Measurements from ENCODE around the gene ZNF398.
"Not testable (repeated sequence)": the region's sequence is repeated elsewhere in the genome, so short reads cannot be mapped to it uniquely, and the experiment has no call there.

ZNF398 gene

DNA sequence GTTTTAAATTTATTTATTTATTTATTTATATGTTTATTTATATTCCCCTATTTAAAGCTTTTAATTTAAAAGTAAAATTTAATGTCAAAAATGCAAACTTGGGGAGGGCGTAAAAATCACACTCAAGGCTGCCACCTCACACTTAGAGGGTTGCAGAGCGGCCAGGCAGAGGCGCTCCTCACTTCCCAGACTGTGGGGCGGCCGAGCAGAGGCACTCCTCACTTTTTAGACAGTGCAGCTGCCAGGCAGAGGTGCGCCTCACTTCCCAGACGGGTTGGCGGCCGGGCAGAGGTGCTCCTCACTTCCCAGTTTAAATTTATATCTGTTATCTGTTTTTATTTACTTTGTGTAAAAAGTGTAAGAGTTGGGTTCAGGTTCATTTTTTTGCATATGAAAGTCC, 11.1 kb upstream of the ZNF398 start:
- DNase-seq (ENCODE audit: extremely low read depth, low read depth): no peak
- H3K4me3 ChIP-seq (replicated peaks; ENCODE audit: low read depth, low read length): no peak overlapping the region
- no peak for TF ChIP-seq CTCF (IDR thresholded peaks at IDR 0.05; ENCODE audit: low read depth, low read length, missing control alignments)

DNA sequence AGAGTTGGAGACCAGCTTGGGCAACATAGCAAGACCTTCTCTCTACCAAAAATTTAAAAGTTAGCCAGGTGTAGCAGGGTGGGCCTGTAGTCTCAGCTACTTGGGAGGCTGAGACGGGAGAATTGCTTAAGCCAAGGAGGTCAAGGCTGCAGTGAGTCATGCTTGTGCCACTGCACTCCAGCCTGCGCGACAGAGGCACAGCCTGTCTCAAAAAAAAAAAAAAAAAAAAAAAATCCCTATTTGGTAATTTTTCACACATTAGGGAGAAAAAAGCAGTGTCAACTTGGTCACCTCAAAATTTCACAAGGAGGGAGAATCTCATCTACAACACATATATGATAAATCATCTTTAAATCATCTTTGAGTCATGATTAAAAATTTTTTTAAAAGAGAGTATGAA, 6.4 kb upstream of the ZNF398 start:
- H3K4me3 ChIP-seq (replicated peaks; ENCODE audit: low read depth, low read length): no peak overlapping the region
- no peak for DNase-seq (ENCODE audit: extremely low read depth, low read depth)
- TF ChIP-seq CTCF (IDR thresholded peaks at IDR 0.05; ENCODE audit: low read depth, low read length, missing control alignments): no peak

GRCh38 chr7:149141893-149142292, 5.4 kb upstream of the ZNF398 start:
- no peak for DNase-seq (ENCODE audit: extremely low read depth, low read depth)
- no peak overlapping the region for H3K4me3 ChIP-seq (replicated peaks; ENCODE audit: low read depth, low read length)
- no peak for TF ChIP-seq CTCF (IDR thresholded peaks at IDR 0.05; ENCODE audit: low read depth, low read length, missing control alignments)

GRCh38 chr7:149144436-149144922, 2.8 kb upstream of the ZNF398 start:
- not testable (repeated sequence) for DNase-seq (ENCODE audit: extremely low read depth, low read depth); H3K4me3 ChIP-seq (replicated peaks; ENCODE audit: low read depth, low read length)

DNA sequence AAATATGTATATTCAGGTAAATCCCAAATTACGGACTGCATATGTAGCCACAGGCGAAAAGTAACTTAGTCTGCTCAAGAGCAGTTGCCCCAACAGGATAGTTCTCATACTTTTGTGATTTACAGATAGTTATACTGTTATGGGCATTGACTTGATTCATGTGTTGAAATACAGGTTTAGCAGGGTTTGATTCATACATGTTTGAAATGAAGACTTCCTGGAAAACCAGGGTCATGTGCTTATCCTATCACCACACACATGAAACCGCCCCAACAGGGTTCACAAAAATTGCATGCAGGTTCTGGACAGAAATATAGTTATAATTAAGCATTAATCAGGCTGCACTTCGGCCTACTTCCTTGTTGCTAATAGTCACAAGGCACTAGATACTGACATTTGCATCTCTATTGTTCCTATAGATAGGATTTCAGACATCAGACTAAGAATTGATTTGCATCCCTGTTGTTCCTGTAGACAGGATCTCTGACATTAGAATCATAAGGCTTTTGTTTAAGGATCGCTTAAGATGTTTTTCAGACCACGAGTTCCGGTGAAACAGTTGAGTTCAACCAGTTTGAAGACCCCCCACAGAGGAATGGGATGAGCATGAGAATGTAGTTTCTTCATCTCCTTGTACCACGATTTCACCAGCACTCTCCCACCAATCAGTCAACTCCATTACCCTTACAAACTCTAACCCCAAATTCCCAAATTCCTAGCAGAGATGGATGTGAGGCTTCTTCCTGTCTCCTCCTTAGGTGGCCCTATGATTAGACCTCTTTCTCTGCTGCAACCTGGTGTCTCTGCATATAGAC, 2.0 kb upstream of the ZNF398 start:
- DNase-seq (ENCODE audit: extremely low read depth, low read depth): no peak
- H3K4me3 ChIP-seq (replicated peaks; ENCODE audit: low read depth, low read length): no peak overlapping the region
- TF ChIP-seq CTCF (IDR thresholded peaks at IDR 0.05; ENCODE audit: low read depth, low read length, missing control alignments): no peak

- DNase-seq (ENCODE audit: extremely low read depth, low read depth): no peak
- H3K4me3 ChIP-seq (replicated peaks; ENCODE audit: low read depth, low read length): peak overlapping the region; percentile 85
These were observed 750 bp downstream of the ZNF398 start for GRCh38 chr7:149147752-149148653.

More at GRCh38 chr7:149147752-149148653, 750 bp downstream of the ZNF398 start:
- no peak for TF ChIP-seq CTCF (IDR thresholded peaks at IDR 0.05; ENCODE audit: low read depth, low read length, missing control alignments)
